NCI-H774 (cell line): ENCODE data around the gene RAB38.

Experiments
- DNase-seq: peaks from one replicate; lab custom pipeline; 2025; lab: John Stamatoyannopoulos, UW

Gene RAB38

DNA sequence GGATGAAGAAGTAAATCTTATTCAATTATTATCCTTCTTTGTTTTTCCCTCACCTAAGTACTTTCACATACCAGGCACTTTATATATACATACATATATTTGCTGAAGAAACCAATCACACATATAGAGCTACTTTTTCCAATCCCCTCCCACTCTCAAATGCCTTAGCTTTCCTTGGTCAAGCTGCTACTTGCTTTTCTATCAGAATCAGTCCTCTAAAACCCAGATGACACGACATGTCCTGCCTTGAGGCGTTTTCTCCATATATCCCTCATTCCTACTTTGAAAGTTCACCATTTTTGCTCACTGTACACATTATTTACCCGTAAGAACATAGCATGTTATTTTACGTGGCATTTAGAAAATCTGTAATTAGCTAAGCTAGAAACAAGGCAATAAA is 5.4 kb downstream of the RAB38 start:
- no peak for DNase-seq

DNA sequence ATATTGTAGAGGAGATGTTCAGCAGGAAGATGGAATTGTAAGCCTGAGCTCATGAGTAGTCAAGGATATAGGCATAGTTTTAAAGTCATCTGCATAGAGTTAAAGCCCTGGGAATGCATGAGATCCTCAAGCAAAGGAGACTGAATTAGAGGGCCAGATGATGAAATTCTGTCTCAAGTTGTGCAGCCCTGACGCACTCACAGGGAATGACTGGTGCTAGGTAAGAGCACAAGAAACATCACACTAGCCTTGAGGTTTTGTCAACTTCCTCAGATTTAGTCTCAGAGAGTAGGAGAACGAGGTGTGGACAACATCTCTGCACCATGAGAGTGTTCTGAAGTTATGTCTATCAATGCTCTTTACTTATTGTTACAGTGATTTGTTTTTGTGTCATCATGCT is 5.8 kb downstream of the RAB38 start:
- DNase-seq = no peak

DNA sequence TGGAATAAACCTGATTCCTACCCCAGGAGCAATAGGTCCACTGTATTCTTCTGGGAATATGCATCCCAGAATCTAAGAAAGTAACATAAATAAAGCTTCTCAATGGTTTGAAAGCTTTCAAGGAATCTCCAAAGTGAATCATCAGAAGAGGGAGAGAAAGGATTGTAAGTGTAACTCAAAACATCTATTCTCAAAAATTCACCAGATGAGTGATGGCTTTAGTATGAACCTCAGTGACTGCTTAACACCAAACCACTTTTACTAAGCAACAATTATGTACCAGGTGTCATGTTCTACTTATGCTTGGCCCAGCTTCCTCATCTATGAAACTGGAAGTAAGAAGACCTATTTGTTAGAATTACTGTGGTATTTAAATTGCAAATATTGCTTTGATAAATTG is 7.4 kb downstream of the RAB38 start:
- DNase-seq = no peak

DNA sequence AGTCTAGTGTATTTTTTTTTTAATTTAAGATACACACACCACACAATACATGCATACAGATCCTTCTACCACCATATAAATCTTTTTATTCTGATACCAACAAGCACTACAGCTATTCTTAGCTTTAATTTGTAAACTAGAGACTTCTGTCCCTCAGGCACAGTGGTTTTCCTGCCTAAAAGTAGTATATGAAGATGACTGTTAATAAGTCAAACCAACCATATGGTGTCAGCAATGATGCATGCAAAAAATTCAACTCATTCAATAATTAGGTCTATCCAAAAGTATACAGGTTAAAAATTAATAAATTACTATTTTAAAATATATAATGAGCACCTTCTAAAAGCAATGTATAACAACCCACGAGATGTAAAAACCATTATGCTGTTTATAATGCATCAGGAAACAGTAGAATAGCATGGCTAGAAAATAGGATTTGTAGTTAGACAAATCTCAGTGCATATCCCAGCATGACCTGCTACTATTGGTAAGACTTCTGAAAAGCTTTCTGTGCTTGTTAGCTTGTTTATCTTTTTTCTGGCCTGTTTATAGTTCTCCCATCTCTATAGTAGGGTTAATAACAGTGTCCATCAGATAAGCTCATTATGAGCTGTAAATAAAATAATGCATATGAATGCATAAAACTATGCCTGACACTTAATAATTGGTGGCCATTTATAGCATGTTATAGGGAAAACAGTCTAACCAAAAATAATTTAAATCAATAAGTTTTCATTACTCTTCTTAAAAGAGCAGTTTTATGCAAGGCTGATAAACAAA is 10.2 kb downstream of the RAB38 start:
- DNase-seq = no peak

DNA sequence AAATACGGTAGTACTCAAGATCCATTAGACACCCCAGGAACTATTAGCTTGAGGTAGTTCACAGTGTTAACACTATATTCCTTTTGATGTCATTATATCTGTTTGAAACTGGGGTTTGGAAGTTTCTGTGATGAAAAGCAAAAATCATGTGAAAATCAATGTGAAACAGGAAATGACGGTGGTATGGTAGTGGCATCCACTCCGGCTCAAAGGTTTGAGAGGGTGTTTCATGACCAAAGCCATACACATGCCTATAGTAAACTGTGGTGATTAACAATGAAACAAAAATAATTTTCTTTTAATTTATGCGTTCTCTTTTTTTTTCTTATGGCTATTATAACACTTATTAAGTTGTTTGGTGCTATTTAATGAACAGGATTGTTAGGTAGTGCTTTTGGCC is 10.9 kb downstream of the RAB38 start:
- DNase-seq = no peak

GRCh38 chr11:88158081-88158480 is 17.2 kb downstream of the RAB38 start:
- no peak for DNase-seq

GRCh38 chr11:88157370-88157769 is 17.9 kb downstream of the RAB38 start:
- no peak for DNase-seq

DNA sequence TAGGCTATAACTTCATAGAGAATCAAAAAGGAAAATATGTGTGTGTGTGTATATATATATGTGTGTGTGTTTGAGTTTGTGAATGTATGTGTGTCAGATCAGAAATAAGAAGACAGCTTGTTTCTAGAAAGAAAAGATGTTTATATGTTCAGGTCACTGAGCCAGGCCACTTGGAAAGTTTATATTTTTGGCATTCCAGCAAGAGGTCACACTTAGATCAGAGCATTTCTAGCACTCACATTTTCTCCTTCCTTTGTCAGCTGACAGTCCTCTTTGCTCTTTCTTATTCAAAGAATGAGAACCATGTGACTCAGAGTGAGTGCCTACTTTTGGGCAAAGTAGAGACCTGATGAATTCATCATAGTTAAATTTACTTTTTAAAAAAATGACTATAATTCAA is 22.9 kb downstream of the RAB38 start:
- DNase-seq = no peak

- no peak for DNase-seq
These were observed 23.5 kb downstream of the RAB38 start for GRCh38 chr11:88151709-88152265.

GRCh38 chr11:88146106-88146505 is 29.1 kb downstream of the RAB38 start:
- DNase-seq = no peak

DNA sequence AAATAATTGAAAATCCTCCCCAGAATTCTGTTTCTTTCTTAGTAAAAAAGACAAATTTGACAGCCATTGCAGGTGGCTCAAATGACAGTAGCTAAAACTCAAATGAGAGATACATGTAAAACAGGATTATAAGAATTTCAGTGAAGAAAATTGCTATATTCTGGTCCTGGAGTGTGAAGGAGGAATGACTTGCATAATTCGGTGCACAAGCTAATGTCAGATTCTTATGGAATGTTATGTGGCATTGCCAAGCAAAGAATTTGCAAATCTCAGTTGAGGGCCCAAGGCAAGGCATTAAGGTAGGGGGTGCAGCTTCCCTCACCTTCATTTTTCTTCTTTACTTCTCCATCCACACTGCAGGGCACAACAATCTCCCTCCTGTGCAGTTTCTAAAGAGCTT is 35.4 kb downstream of the RAB38 start:
- no peak for DNase-seq

DNA sequence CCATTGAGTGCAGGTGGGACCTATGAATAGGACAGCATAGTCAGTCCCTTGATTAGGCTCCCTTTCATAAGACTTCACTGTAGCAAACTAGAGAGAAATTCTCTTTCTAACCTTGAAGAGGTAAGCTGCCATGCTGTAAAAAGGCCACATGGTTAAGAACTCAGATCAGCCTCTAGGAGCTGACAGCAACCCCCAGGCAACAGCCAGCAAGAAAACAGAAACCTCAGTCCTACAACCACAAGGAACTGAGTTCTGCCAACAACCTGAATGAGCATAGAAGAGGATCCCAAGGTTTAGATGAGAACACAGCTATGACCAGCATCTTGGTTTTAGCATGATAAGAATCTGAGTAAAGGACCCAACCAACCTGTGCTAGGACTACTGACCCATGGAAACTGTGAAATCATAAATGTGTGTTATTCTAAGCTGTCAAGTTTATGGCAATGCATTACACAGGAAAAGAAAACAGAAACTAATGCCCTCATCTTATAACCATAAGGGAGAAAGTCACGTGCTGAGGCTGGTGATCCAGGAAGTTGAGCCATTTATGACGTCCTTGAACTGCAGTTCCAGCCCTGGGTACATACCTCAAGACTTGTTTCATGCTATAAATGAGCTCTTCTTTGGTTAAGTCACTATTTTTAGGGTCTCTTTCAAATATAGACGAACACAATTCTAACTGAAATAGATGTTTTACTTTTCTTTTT is 43.3 kb downstream of the RAB38 start:
- DNase-seq = no peak

GRCh38 chr11:88122956-88123355 is 52.3 kb downstream of the RAB38 start:
- no peak for DNase-seq

GRCh38 chr11:88119561-88119960 is 55.7 kb downstream of the RAB38 start:
- no peak for DNase-seq

DNA sequence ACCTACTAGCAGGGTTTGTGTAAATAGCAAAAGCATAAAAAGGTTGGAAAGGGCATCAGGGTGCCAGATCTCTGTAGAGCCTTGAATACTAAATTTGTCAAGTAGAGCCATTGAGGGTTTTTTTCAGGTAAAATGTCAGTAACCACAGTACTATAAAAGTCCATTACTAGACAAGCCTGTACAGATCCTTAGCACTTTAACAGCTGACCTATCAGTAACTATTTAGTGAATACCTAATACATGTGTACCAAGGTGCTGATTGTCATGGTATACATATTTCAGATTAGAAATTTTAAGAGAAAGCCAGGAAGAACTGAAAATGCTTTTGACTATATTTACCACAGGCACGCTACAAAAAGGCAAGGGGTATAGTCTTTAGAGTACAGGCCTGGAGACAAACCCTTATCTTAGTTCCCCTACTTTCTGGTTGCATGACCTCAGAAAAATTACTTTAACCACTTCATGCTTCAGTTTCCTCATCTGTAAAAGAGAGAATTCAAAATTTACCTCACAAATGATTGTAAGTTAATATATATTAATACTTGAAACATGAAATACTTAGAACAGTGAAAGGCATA is 57.9 kb downstream of the RAB38 start:
- DNase-seq = no peak

GRCh38 chr11:88115828-88116755 is 59.2 kb downstream of the RAB38 start:
- no peak for DNase-seq

DNA sequence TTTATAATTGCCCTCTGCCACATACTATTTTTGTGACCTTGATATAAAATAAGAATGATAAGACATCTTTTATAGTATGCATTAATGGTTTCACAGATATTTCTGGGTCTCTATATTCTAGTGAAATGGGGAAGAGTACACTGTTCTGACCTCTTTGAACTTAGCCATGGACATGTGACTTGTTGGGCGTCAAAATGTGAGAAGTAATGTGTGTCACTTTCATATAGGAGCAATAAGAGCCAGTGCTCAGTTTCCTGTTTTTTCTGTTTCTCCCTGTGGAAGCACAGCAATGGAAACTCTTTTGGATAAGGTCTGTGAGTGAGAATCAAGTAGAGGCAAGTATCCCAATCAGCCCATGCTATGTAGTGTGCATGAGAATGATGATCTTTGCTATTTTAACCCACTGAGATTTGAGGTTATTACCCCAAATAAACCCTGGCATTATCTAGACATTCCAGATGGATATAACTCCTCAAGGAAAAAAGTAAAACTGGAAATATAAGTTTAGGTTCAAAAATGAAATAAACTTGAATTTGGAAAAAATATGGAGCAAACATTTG is 60.7 kb downstream of the RAB38 start:
- no peak for DNase-seq

- no peak for DNase-seq
These were observed 68.6 kb downstream of the RAB38 start for GRCh38 chr11:88106666-88107065.

- DNase-seq = no peak
These were observed 69.3 kb downstream of the RAB38 start for GRCh38 chr11:88105951-88106350.

- no peak for DNase-seq
These were observed 69.7 kb downstream of the RAB38 start for GRCh38 chr11:88105526-88105925.

- DNase-seq = no peak
These were observed 70.8 kb downstream of the RAB38 start for GRCh38 chr11:88104408-88104807.
